ENCODE measurements around the gene GNPTG. TPM values are rescaled to one million over a fixed set of nuclear protein-coding genes. Genes with fewer than 3 reads are reported as not detected.

Gene GNPTG
- total and polyA plus RNA-seq, 2 of the 13 experiments (the other 11 are each of a cell fraction or from before 2014, with no cell fraction given) = 22.7 to 71.1 TPM

- Histone ChIP-seq H3K27ac (ENCODE audit: extremely low read length, insufficient read depth, low read length) (no peak overlapping the region), H3K4me3 (replicated peaks in 1 of 3; ENCODE audit: insufficient read depth in 1 of 3, low read depth in 2 of 3, low read length in 3 of 3) (no peak overlapping the region), H2AFZ (ENCODE audit: low read length) (no peak overlapping the region), H3K4me2 (ENCODE audit: low read depth, low read length) (no peak overlapping the region), H3K27me3 (ENCODE audit: control insufficient read depth in 1 of 2, insufficient read depth in 2 of 2, low read length in 2 of 2) (no peaks in the 10 kb centered on the region; a peak in 1 of 5 replicates), H4K20me1 (ENCODE audit: insufficient read depth, low read length) (0 out of 2 replicates have a peak, but pooled peaks cover 2% of the 10 kb centered on the region), H3K36me3 (replicated peaks in 1 of 2; ENCODE audit: control insufficient read depth in 1 of 2, insufficient read depth in 2 of 2, low read length in 2 of 2) (peaks cover 0 to 8% of the 10 kb centered on the region in 2 experiments; a peak in 2 of 5 replicates), H3K79me2 (ENCODE audit: insufficient read depth, low read length) (peaks cover 55% of the 10 kb centered on the region), H3K9ac (ENCODE audit: insufficient read depth, low read depth, low read length) (no peak overlapping the region), H3K9me3 (ENCODE audit: low read length) (no peaks in the 10 kb centered on the region), H3K4me1 (ENCODE audit: insufficient read depth, low read length) (peaks cover 19% of the 10 kb centered on the region)
- intact Hi-C loops (cut with micrococcal nuclease; ENCODE audit: unreplicated experiment) (no loop called here), in situ Hi-C loops (cut with HindIII; ENCODE audit: extremely low pct_ligation_motif_present, low pct_unique_long_range_greater_than_20kb) (no loop called here)
- TF ChIP-seq AGO2 (optimal IDR thresholded peaks at IDR 0.05; ENCODE audit: low read depth, low read length) = peak; percentile 54
- TF ChIP-seq ZNF256 (CRISPR knock-in tag; conservative IDR thresholded peaks at IDR 0.05) = no peak
- TF ChIP-seq ZNF619 (CRISPR knock-in tag; IDR thresholded peaks at IDR 0.05) = no peak
- no peak for TF ChIP-seq ZNF329 (CRISPR knock-in tag; IDR thresholded peaks at IDR 0.05; ENCODE audit: low read depth)
- TF ChIP-seq CEBPG (CRISPR knock-in tag; IDR thresholded peaks at IDR 0.05) = no peak
- TF ChIP-seq ZNF556 (CRISPR knock-in tag; IDR thresholded peaks at IDR 0.05; ENCODE audit: borderline replicate concordance) = no peak
- ATAC-seq (peak; percentile 13; the same call in 2 of the 3 replicates), DNase-seq (ENCODE audit: low spot score) (no peak), FAIRE-seq (no peak)
- WGBS (ENCODE audit: low lambda C conversion rate) = 89% methylated on average over 17 of the region's 33 CpGs
- ChIA-PET POLR2A (no interaction called here), CTCF (ENCODE audit: low intra/inter-chr PET ratio, low total read pairs) (no interaction called here)
- BruUV-seq (replicated peaks) = no TSS peak
Observed at GRCh38 chr16:1356061-1356900, 4.5 kb downstream of the GNPTG start.

- no peak for DNase-seq (ENCODE audit: low spot score)
- Histone ChIP-seq H3K4me1 (ENCODE audit: insufficient read depth, low read length) (peaks cover 14% of the 10 kb centered on the region), H3K27me3 (ENCODE audit: control insufficient read depth in 1 of 2, insufficient read depth in 2 of 2, low read length in 2 of 2) (no peaks in the 10 kb centered on the region), H3K9me3 (ENCODE audit: low read length) (no peaks in the 10 kb centered on the region), H3K4me3 (replicated peaks in 1 of 3; ENCODE audit: insufficient read depth in 1 of 3, low read depth in 2 of 3, low read length in 3 of 3) (no peak overlapping the region), H3K27ac (ENCODE audit: extremely low read length, insufficient read depth, low read length) (no peak overlapping the region), H3K9ac (ENCODE audit: insufficient read depth, low read depth, low read length) (no peak overlapping the region), H2AFZ (ENCODE audit: low read length) (no peak overlapping the region), H4K20me1 (ENCODE audit: insufficient read depth, low read length) (0 out of 2 replicates have a peak, but pooled peaks cover 2% of the 10 kb centered on the region), H3K79me2 (ENCODE audit: insufficient read depth, low read length) (peaks cover 45% of the 10 kb centered on the region), H3K36me3 (replicated peaks in 1 of 2; ENCODE audit: control insufficient read depth in 1 of 2, insufficient read depth in 2 of 2, low read length in 2 of 2) (peaks cover 8 to 22% of the 10 kb centered on the region in 2 experiments), H3K4me2 (ENCODE audit: low read depth, low read length) (no peak overlapping the region)
- ChIA-PET POLR2A (no interaction called here), CTCF (ENCODE audit: low intra/inter-chr PET ratio, low total read pairs) (no interaction called here)
- no TSS peak for BruUV-seq (replicated peaks)
- intact Hi-C loops (cut with micrococcal nuclease; ENCODE audit: unreplicated experiment) (no loop called here), in situ Hi-C loops (cut with HindIII; ENCODE audit: extremely low pct_ligation_motif_present, low pct_unique_long_range_greater_than_20kb) (no loop called here)
- peak; percentile 11 for ATAC-seq
- TF ChIP-seq ZNF225 (CRISPR knock-in tag; IDR thresholded peaks at IDR 0.05) (no peak), ZNF687 (CRISPR knock-in tag; IDR thresholded peaks at IDR 0.05) (no peak), KAT7 (CRISPR knock-in tag; IDR thresholded peaks at IDR 0.05; ENCODE audit: borderline replicate concordance) (no peak), HNRNPUL1 (IDR thresholded peaks at IDR 0.05; ENCODE audit: low read depth, low read length) (no peak), AGO2 (optimal IDR thresholded peaks at IDR 0.05; ENCODE audit: low read depth, low read length) (peak; percentile 65)
- no peak for FAIRE-seq
- WGBS (ENCODE audit: low lambda C conversion rate) = 97% methylated on average over 8 of the region's 19 CpGs
Observed at GRCh38 chr16:1357906-1358566, 6.3 kb downstream of the GNPTG start.
